NOMO-1 (cell line): ENCODE results near the gene MARCHF4.

Source experiments
- DNase-seq, 2 experiments: peaks; one replicate each; lab custom pipeline; 2025; ENCODE audit not compliant: unreplicated experiment in 2 of 2; lab: John Stamatoyannopoulos, UW

Gene MARCHF4

GRCh38 chr2:216352653-216353270 lies 19.5 kb downstream of the MARCHF4 start:
- no peak for DNase-seq

- no peak for DNase-seq
These were observed 20.9 kb downstream of the MARCHF4 start for GRCh38 chr2:216351172-216351925.

GRCh38 chr2:216350214-216350791 lies 22.0 kb downstream of the MARCHF4 start:
- DNase-seq, result no peak

- no peak for DNase-seq
These were observed 22.9 kb downstream of the MARCHF4 start for GRCh38 chr2:216349366-216349765.

GRCh38 chr2:216348756-216349308 lies 23.5 kb downstream of the MARCHF4 start:
- DNase-seq, result no peak

- no peak for DNase-seq
These were observed 25.5 kb downstream of the MARCHF4 start for GRCh38 chr2:216346781-216347180.

GRCh38 chr2:216345846-216346245 lies 26.4 kb downstream of the MARCHF4 start:
- no peak for DNase-seq

- no peak for DNase-seq
These were observed 27.4 kb downstream of the MARCHF4 start for GRCh38 chr2:216344950-216345300.

- no peak for DNase-seq
These were observed 27.9 kb downstream of the MARCHF4 start for GRCh38 chr2:216344206-216344949.

- DNase-seq, result no peak
These were observed 28.9 kb downstream of the MARCHF4 start for GRCh38 chr2:216343221-216343980.

GRCh38 chr2:216341121-216341520 lies 31.2 kb downstream of the MARCHF4 start:
- DNase-seq, result no peak

GRCh38 chr2:216340280-216340631 lies 32.0 kb downstream of the MARCHF4 start:
- DNase-seq, result no peak

GRCh38 chr2:216339456-216340279 lies 32.6 kb downstream of the MARCHF4 start:
- DNase-seq, result no peak

GRCh38 chr2:216335252-216335651 lies 37.0 kb downstream of the MARCHF4 start:
- DNase-seq, result no peak

GRCh38 chr2:216328347-216328746 lies 43.9 kb downstream of the MARCHF4 start:
- DNase-seq, result no peak

GRCh38 chr2:216327447-216327935 lies 44.8 kb downstream of the MARCHF4 start:
- DNase-seq, result no peak
